Measurements from ENCODE around the gene KAT2B. TPM values are rescaled to one million over a fixed set of nuclear protein-coding genes. Genes with fewer than 3 reads are reported as not detected.

The KAT2B gene
- total RNA-seq, 1 donor from 2014 or later, result 94.3 TPM

DNA sequence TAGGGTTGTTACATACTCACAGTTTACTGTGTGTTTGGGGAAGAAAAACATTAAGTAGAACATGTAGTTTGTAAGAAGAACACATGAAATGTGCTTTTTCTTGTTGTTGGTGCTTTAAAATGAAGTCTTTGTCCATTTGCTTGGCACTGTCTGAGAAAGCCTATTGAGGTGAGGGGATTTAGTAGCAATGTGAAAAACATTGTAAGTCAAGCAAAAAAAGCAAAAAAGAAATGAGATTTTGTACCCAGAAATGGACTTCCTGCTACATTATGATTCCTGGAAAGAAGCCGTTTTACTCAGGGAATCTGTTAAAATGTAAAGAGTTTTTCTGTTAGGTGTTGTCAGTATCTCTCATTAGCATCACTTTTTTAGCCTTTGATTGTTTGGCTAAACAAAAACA lies 59.9 kb downstream of the KAT2B start:
- TF ChIP-seq CTCF (IDR thresholded peaks at IDR 0.05; ENCODE audit: borderline replicate concordance), result no peak
- Histone ChIP-seq H3K27ac (replicated peaks) (no peak overlapping the region), H3K4me3 (no peak overlapping the region), H3K9me3 (replicated peaks) (no peaks in the 10 kb centered on the region), H3K36me3 (peaks cover 14% of the 10 kb centered on the region), H3K27me3 (ENCODE audit: low read depth) (no peaks in the 10 kb centered on the region), H3K4me1 (peaks cover 25% of the 10 kb centered on the region)
- intact Hi-C loops (cut with micrococcal nuclease), result no loop called here
- DNase-seq, result no peak

DNA sequence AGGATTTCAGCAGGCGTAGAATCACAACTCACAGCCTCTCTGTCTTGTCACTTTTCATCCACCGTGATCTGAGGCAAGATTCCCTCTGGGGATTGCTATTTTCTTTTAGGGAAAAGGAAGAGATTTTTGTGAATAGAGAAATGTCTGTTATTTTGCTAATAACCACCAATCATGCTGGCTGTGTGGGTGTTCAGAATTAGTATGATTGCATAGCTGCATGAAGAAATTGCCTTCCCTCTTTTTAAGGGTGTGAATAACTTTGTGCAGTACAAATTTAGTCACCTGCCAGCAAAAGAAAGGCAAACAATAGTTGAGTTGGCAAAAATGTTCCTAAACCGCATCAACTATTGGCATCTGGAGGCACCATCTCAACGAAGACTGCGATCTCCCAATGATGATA lies 60.8 kb downstream of the KAT2B start:
- peaks cover 19% of the 10 kb centered on the region for H3K4me1 ChIP-seq
- no peak overlapping the region for H3K27ac ChIP-seq (replicated peaks)
- H3K36me3 ChIP-seq, result peaks cover 5% of the 10 kb centered on the region
- H3K4me3 ChIP-seq, result no peak overlapping the region
- intact Hi-C loops (cut with micrococcal nuclease), result no loop called here
- H3K9me3 ChIP-seq (replicated peaks), result no peaks in the 10 kb centered on the region
- H3K27me3 ChIP-seq (ENCODE audit: low read depth), result no peaks in the 10 kb centered on the region
- no peak for DNase-seq
- TF ChIP-seq CTCF (IDR thresholded peaks at IDR 0.05; ENCODE audit: borderline replicate concordance), result no peak

GRCh38 chr3:20103731-20104130 lies 63.5 kb downstream of the KAT2B start:
- DNase-seq, result no peak
- H3K27me3 ChIP-seq (ENCODE audit: low read depth), result no peaks in the 10 kb centered on the region
- H3K27ac ChIP-seq (replicated peaks), result no peak overlapping the region
- no peak for TF ChIP-seq CTCF (IDR thresholded peaks at IDR 0.05; ENCODE audit: borderline replicate concordance)
- H3K4me1 ChIP-seq, result peaks cover 7% of the 10 kb centered on the region
- H3K4me3 ChIP-seq, result no peak overlapping the region
- H3K36me3 ChIP-seq, result peaks cover 5% of the 10 kb centered on the region
- no peaks in the 10 kb centered on the region for H3K9me3 ChIP-seq (replicated peaks)
- intact Hi-C loops (cut with micrococcal nuclease), result no loop called here

DNA sequence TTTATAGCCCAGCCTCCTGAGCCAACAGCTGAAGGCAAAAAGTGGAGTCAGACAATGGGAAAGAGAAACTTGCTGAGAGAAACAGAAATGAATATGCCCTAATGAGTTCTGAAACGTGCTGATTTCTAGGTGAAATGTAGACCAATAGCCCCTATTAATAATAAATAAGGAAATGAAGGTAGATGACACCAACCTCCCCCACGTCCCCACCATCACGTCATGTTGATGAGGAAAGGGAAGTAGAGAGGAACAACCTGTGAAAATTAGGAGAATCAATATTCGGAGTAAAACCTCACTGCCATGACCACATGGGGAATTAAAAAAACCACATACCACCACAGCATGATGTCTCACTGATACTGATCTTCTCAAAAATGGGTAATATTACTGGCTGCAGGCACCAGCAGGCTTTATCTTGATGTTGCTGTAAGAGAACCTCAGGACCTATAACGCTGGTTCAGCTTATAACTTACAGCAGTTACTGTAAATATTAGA lies 64.0 kb downstream of the KAT2B start:
- Histone ChIP-seq H3K9me3 (replicated peaks) (no peaks in the 10 kb centered on the region), H3K36me3 (peaks cover under 1% of the 10 kb centered on the region), H3K27me3 (ENCODE audit: low read depth) (no peaks in the 10 kb centered on the region), H3K4me3 (no peak overlapping the region), H3K4me1 (peaks cover 4% of the 10 kb centered on the region), H3K27ac (replicated peaks) (no peak overlapping the region)
- intact Hi-C loops (cut with micrococcal nuclease), result no loop called here
- DNase-seq, result no peak
- TF ChIP-seq CTCF (IDR thresholded peaks at IDR 0.05; ENCODE audit: borderline replicate concordance), result no peak

DNA sequence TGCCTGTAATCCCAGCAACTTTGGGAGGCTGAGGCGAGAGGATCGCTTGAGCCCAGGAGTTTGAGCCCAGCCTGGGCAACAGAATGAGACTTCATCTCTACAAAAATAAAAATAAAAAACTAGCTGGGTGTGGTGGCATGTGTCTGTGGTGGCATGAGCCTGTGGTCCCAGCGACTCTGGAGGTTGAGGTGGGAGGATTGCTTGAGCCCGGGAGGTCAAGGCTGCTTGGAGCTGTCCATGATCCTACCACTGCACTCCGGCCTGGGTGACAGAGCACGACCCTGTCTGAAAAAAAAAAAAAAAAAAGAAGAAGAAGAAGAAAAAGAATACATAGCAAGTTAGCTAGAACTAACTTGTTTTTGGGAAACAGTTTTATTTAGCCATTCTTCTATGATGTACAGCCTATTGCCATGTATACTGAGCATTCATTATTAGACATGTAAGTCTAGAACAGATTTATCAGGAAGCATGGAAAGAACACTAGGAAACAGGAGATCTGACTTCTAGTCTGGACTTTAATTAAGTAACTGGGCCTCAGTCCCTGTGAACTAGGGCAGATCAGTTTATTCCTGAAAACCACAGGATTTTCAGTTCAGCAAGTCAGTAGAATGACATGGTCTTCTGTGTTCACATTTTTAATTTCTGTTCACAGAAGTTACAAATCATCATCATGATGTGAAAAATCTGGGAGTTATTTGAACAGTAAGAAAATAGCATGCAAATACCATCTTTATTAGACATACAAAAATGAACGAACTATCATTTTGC lies 65.5 kb downstream of the KAT2B start:
- TF ChIP-seq CTCF (IDR thresholded peaks at IDR 0.05; ENCODE audit: borderline replicate concordance), result no peak
- intact Hi-C loops (cut with micrococcal nuclease), result no loop called here
- no peaks in the 10 kb centered on the region for H3K27me3 ChIP-seq (ENCODE audit: low read depth)
- H3K4me1 ChIP-seq, result peaks cover 4% of the 10 kb centered on the region
- DNase-seq, result no peak
- no peaks in the 10 kb centered on the region for H3K9me3 ChIP-seq (replicated peaks)
- H3K27ac ChIP-seq (replicated peaks), result no peak overlapping the region
- no peaks in the 10 kb centered on the region for H3K36me3 ChIP-seq
- no peak overlapping the region for H3K4me3 ChIP-seq
